Measurements from ENCODE around the gene PLIN1. TPM values are rescaled to one million over a fixed set of nuclear protein-coding genes. Genes with fewer than 3 reads are reported as not detected.

PLIN1 gene
- total and polyA plus RNA-seq, 2 donors (not counting 1 experiment from before 2014, with no cell fraction given): 0.97 to 1.2 TPM

GRCh38 chr15:89654847-89655805, 24.0 kb downstream of the PLIN1 start, which contains the start of gene KIF7:
TSS of gene KIF7 (minus strand) at chr15:89655467. CDS start at chr15:89652930, 2,537 bp downstream.
- H3K27me3 ChIP-seq (replicated peaks in 1 of 4; ENCODE audit: control extremely low read depth in 1 of 4, control insufficient read depth in 3 of 4, insufficient read depth in 4 of 4, low read length in 3 of 4): peaks cover 0 to 28% (median 17%) of the 10 kb centered on the region in 4 experiments
- no peak within 1 kb of the TSS for H3K27ac ChIP-seq (ENCODE audit: low read length in 2 of 2)
- ATAC-seq (ENCODE audit: low read depth): no peak
- H3K4me3 ChIP-seq (ENCODE audit: control extremely low read depth in 1 of 5, extremely low read depth in 1 of 5, insufficient read depth in 1 of 5, low read depth in 2 of 5, low read length in 4 of 5): peak within 1 kb of the TSS in 3 of 5 experiments; percentile 5 to 23 (median 15)
- WGBS (ENCODE audit: insufficient coverage): 2% methylated on average over 84 of the region's 87 CpGs
- TF ChIP-seq CTCF (IDR thresholded peaks at IDR 0.05): no peak
- no peak for TF ChIP-seq EZH2 (IDR thresholded peaks at IDR 0.05; ENCODE audit: borderline replicate concordance, insufficient read depth, low read depth, low read length, poor library complexity, severe bottlenecking)
- CTCF ChIA-PET: no interaction called here
- H3K4me2 ChIP-seq (replicated peaks; ENCODE audit: low read depth, low read length, poor library complexity, severe bottlenecking): peak within 1 kb of the TSS; percentile 65
- peak within 1 kb of the TSS; percentile 56 for H2AFZ ChIP-seq (ENCODE audit: insufficient read depth, low read depth, low read length, poor library complexity, severe bottlenecking)
- H3K79me2 ChIP-seq (ENCODE audit: control insufficient read depth, insufficient read depth, low read length): no peaks in the 10 kb centered on the region
- Mint-ChIP-seq H3K27ac (no peak within 1 kb of the TSS), H3K4me3 (peak within 1 kb of the TSS; percentile 78), H3K9me3 (ENCODE audit: insufficient read depth) (no peaks in the 10 kb centered on the region), H3K27me3 (peaks cover 48% of the 10 kb centered on the region), H3K4me1 (peaks cover 11% of the 10 kb centered on the region)
- intact Hi-C loops (cut with micrococcal nuclease): no loop called here
- peak within 1 kb of the TSS; percentile 37 for H3K9ac ChIP-seq (ENCODE audit: low read length)
- peaks cover 0 to 6% (median 0%) of the 10 kb centered on the region in 3 donors for H3K9me3 ChIP-seq (ENCODE audit: control extremely low read depth in 1 of 3, control insufficient read depth in 2 of 3, insufficient read depth in 1 of 3, low read length in 2 of 3)
- no peaks in the 10 kb centered on the region for H3K36me3 ChIP-seq (replicated peaks in 1 of 2; ENCODE audit: control extremely low read depth in 1 of 2, control insufficient read depth in 1 of 2, extremely low read depth in 1 of 2, insufficient read depth in 2 of 2, low read length in 1 of 2)
- no peaks in the 10 kb centered on the region for H4K20me1 ChIP-seq (ENCODE audit: control insufficient read depth, insufficient read depth, low read length, poor library complexity, severe bottlenecking)
- DNase-seq: no peak
- POLR2A ChIA-PET: no interaction called here
- peaks cover 10% of the 10 kb centered on the region in 2 donors for H3K4me1 ChIP-seq (ENCODE audit: control insufficient read depth in 2 of 2, insufficient read depth in 2 of 2, low read length in 2 of 2)

GRCh38 chr15:89654301-89654761, 24.8 kb downstream of the PLIN1 start:
- H3K4me3 ChIP-seq (ENCODE audit: control extremely low read depth in 1 of 5, extremely low read depth in 1 of 5, insufficient read depth in 1 of 5, low read depth in 2 of 5, low read length in 4 of 5): peak overlapping the region in 1 of 5 experiments; percentile 15
- Mint-ChIP-seq H3K9me3 (ENCODE audit: insufficient read depth) (no peaks in the 10 kb centered on the region), H3K27me3 (peaks cover 43% of the 10 kb centered on the region), H3K4me3 (peak overlapping the region; percentile 78), H3K4me1 (peaks cover 11% of the 10 kb centered on the region), H3K27ac (no peak overlapping the region)
- no peak for DNase-seq
- peaks cover 0 to 28% (median 17%) of the 10 kb centered on the region in 4 experiments for H3K27me3 ChIP-seq (replicated peaks in 1 of 4; ENCODE audit: control extremely low read depth in 1 of 4, control insufficient read depth in 3 of 4, insufficient read depth in 4 of 4, low read length in 3 of 4)
- intact Hi-C loops (cut with micrococcal nuclease): no loop called here
- H3K9me3 ChIP-seq (ENCODE audit: control extremely low read depth in 1 of 3, control insufficient read depth in 2 of 3, insufficient read depth in 1 of 3, low read length in 2 of 3): peaks cover 0 to 6% (median 0%) of the 10 kb centered on the region in 3 donors
- WGBS (ENCODE audit: insufficient coverage): 44% methylated on average over 13 of the region's 14 CpGs
- H3K36me3 ChIP-seq (replicated peaks in 1 of 2; ENCODE audit: control extremely low read depth in 1 of 2, control insufficient read depth in 1 of 2, extremely low read depth in 1 of 2, insufficient read depth in 2 of 2, low read length in 1 of 2): no peaks in the 10 kb centered on the region
- TF ChIP-seq CTCF (IDR thresholded peaks at IDR 0.05) (no peak), EZH2 (IDR thresholded peaks at IDR 0.05; ENCODE audit: borderline replicate concordance, insufficient read depth, low read depth, low read length, poor library complexity, severe bottlenecking) (no peak)
- peak overlapping the region; percentile 56 for H2AFZ ChIP-seq (ENCODE audit: insufficient read depth, low read depth, low read length, poor library complexity, severe bottlenecking)
- peak overlapping the region; percentile 65 for H3K4me2 ChIP-seq (replicated peaks; ENCODE audit: low read depth, low read length, poor library complexity, severe bottlenecking)
- peaks cover 10% of the 10 kb centered on the region in 2 donors for H3K4me1 ChIP-seq (ENCODE audit: control insufficient read depth in 2 of 2, insufficient read depth in 2 of 2, low read length in 2 of 2)
- H4K20me1 ChIP-seq (ENCODE audit: control insufficient read depth, insufficient read depth, low read length, poor library complexity, severe bottlenecking): no peaks in the 10 kb centered on the region
- CTCF ChIA-PET: no interaction called here
- no peak for ATAC-seq (ENCODE audit: low read depth)
- POLR2A ChIA-PET: no interaction called here
- no peak overlapping the region for H3K9ac ChIP-seq (ENCODE audit: low read length)
- no peak overlapping the region for H3K27ac ChIP-seq (ENCODE audit: low read length in 2 of 2)
- H3K79me2 ChIP-seq (ENCODE audit: control insufficient read depth, insufficient read depth, low read length): no peaks in the 10 kb centered on the region
